OCI-LY1 (cell line): ENCODE data around the gene TTLL5.

Source experiments
- H2AFZ ChIP-seq: fragments of 200-600 bp; sonication (generic), shearing (Covaris generic); 2 replicates; pipeline ENCODE4 v1.6.0; 2014; ENCODE audit warnings: antibody characterized with exemption, mild to moderate bottlenecking, low read length
- H3F3A ChIP-seq: fragments of 200-600 bp; sonication (generic), shearing (Covaris generic); 2 replicates; pipeline ENCODE4 v1.6.0; 2014; ENCODE audit warnings: mild to moderate bottlenecking, antibody characterized with exemption, low read length, moderate library complexity; ENCODE audit not compliant: insufficient read depth
- H3K27ac ChIP-seq: fragments of 200-600 bp; sonication (generic); 2 replicates; pipeline ENCODE4 v1.5.1; 2014; ENCODE audit warnings: low read length, mixed run types, mild to moderate bottlenecking, low read depth; ENCODE audit not compliant: poor library complexity, severe bottlenecking
- H3K27me3 ChIP-seq: fragments of 200-600 bp; sonication (generic); 2 replicates; pipeline ENCODE4 v1.6.0; 2014; ENCODE audit warnings: antibody characterized with exemption, mild to moderate bottlenecking, low read length, moderate library complexity; ENCODE audit not compliant: insufficient read depth
- H3K36me3 ChIP-seq: fragments of 200-600 bp; sonication (generic); 2 replicates; pipeline ENCODE4 v1.6.1; 2014; ENCODE audit warnings: mild to moderate bottlenecking, antibody characterized with exemption, low read length, moderate library complexity, mixed read lengths; ENCODE audit not compliant: insufficient read depth
- H3K4me1 ChIP-seq: fragments of 200-600 bp; sonication (generic); 2 replicates; pipeline ENCODE4 v1.5.1; 2014; ENCODE audit warnings: mild to moderate bottlenecking, low read length, moderate library complexity; ENCODE audit not compliant: insufficient read depth, severe bottlenecking
- H3K4me2 ChIP-seq: fragments of 200-600 bp; sonication (generic), shearing (Covaris generic); 2 replicates; pipeline ENCODE4 v1.6.1; 2014; ENCODE audit warnings: low read length
- H3K4me3 ChIP-seq: fragments of 200-600 bp; sonication (generic); 2 replicates; pipeline ENCODE4 v1.5.1; 2014; ENCODE audit warnings: low read length, low read depth, mild to moderate bottlenecking, mixed read lengths; ENCODE audit not compliant: poor library complexity, severe bottlenecking
- H3K79me2 ChIP-seq: fragments of 200-600 bp; shearing (Covaris generic); 2 replicates; pipeline ENCODE4 v1.6.1; 2016; ENCODE audit warnings: mixed run types, low read length, mixed read lengths; ENCODE audit not compliant: insufficient read depth
- H3K9ac ChIP-seq: fragments of 200-600 bp; sonication (generic), shearing (Covaris generic); 2 replicates; pipeline ENCODE4 v1.6.1; 2014; ENCODE audit warnings: mild to moderate bottlenecking, low read length, mixed read lengths
- H3K9me2 ChIP-seq: fragments of 200-600 bp; sonication (generic), shearing (Covaris generic); 2 replicates; pipeline ENCODE4 v1.6.1; 2014; ENCODE audit warnings: low read depth, mild to moderate bottlenecking, low read length, mixed read lengths
- H3K9me3 ChIP-seq: fragments of 200-600 bp; shearing (Covaris generic); 2 replicates; pipeline ENCODE4 v1.6.1; 2014; ENCODE audit warnings: low read length, mixed read lengths
- H4K20me1 ChIP-seq: fragments of 200-600 bp; sonication (generic), shearing (Covaris generic); 2 replicates; pipeline ENCODE4 v1.6.0; 2016; ENCODE audit warnings: mild to moderate bottlenecking, low read length; ENCODE audit not compliant: insufficient read depth
- EZH2 ChIP-seq: fragments of 200-600 bp; sonication (generic), shearing (Covaris generic); IDR thresholded peaks from 2 replicates; pipeline ENCODE4 v1.8.0; 2017; ENCODE audit warnings: borderline replicate concordance, mixed run types, mild to moderate bottlenecking, antibody characterized with exemption, low read length, moderate library complexity, mixed read lengths
- TF ChIP-seq, protein P1 (sequence below): fragments of 200-600 bp; sonication (generic), shearing (Covaris generic); IDR thresholded peaks from 2 replicates; pipeline ENCODE4 v1.5.1; 2017; ENCODE audit warnings: mild to moderate bottlenecking, antibody characterized with exemption, low read length, moderate library complexity, mixed read lengths

TTLL5 gene

DNA sequence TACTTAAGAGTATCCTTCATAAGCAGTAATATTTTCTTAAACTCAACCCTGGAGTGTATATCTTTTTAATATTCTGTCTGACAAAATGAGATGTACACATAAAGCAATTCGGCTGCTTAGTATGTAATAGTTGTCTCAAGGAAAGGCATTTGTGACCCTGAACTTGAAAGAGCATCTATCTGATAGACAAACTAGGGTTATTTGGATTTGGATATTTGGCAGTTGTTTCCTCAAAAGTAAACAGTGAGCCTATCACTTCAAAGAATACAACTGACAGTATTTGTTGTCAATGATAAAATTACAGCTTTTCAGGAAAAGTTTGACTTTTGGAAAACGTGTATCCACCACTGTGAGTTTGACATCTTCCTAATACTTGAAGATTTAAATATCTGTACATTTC lies 197.3 kb downstream of the TTLL5 start:
- no peaks in the 10 kb centered on the region for H3K4me1 ChIP-seq
- no peak overlapping the region for H3K4me3 ChIP-seq
- H3K9me3 ChIP-seq: no peaks in the 10 kb centered on the region
- H3K4me2 ChIP-seq: no peak overlapping the region
- H3K27ac ChIP-seq: no peak overlapping the region
- no peaks in the 10 kb centered on the region for H3K9me2 ChIP-seq
- H4K20me1 ChIP-seq: no peaks in the 10 kb centered on the region
- no peak overlapping the region for H3K9ac ChIP-seq
- H3K36me3 ChIP-seq: no peaks in the 10 kb centered on the region
- H3K27me3 ChIP-seq: no peaks in the 10 kb centered on the region
- TF ChIP-seq, protein P1, sequence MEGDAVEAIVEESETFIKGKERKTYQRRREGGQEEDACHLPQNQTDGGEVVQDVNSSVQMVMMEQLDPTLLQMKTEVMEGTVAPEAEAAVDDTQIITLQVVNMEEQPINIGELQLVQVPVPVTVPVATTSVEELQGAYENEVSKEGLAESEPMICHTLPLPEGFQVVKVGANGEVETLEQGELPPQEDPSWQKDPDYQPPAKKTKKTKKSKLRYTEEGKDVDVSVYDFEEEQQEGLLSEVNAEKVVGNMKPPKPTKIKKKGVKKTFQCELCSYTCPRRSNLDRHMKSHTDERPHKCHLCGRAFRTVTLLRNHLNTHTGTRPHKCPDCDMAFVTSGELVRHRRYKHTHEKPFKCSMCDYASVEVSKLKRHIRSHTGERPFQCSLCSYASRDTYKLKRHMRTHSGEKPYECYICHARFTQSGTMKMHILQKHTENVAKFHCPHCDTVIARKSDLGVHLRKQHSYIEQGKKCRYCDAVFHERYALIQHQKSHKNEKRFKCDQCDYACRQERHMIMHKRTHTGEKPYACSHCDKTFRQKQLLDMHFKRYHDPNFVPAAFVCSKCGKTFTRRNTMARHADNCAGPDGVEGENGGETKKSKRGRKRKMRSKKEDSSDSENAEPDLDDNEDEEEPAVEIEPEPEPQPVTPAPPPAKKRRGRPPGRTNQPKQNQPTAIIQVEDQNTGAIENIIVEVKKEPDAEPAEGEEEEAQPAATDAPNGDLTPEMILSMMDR: no peak
- TF ChIP-seq EZH2: no peak
- H3K79me2 ChIP-seq: no peaks in the 10 kb centered on the region
- no peak overlapping the region for H2AFZ ChIP-seq
- H3F3A ChIP-seq: no peaks in the 10 kb centered on the region

DNA sequence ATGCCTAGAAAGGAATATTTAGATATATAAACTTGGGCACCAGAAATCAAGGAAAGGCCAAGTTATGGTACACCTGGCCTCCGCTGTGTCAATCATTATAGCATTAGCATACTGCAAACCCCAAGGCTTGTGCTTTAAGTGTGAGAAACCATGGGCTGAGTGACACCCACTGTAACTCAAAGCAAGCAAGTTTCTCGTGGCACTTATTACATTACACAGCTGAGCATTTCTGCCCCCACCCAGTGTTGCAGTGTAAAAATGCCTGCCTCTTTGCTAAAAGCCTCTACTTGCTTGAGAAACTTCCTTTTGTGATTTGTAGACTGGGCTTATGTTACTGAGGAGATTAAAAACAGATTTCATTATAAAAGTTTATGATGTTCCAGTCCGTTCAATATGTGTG lies 198.7 kb downstream of the TTLL5 start:
- Histone ChIP-seq H2AFZ (no peak overlapping the region), H3K27ac (no peak overlapping the region), H3K79me2 (no peaks in the 10 kb centered on the region), H3K4me2 (no peak overlapping the region), H3K9ac (no peak overlapping the region), H3K9me3 (no peaks in the 10 kb centered on the region), H3K9me2 (no peaks in the 10 kb centered on the region), H3K4me1 (no peaks in the 10 kb centered on the region), H4K20me1 (no peaks in the 10 kb centered on the region), H3K4me3 (no peak overlapping the region), H3K27me3 (no peaks in the 10 kb centered on the region), H3K36me3 (no peaks in the 10 kb centered on the region), H3F3A (no peaks in the 10 kb centered on the region)
- TF ChIP-seq EZH2: no peak

DNA sequence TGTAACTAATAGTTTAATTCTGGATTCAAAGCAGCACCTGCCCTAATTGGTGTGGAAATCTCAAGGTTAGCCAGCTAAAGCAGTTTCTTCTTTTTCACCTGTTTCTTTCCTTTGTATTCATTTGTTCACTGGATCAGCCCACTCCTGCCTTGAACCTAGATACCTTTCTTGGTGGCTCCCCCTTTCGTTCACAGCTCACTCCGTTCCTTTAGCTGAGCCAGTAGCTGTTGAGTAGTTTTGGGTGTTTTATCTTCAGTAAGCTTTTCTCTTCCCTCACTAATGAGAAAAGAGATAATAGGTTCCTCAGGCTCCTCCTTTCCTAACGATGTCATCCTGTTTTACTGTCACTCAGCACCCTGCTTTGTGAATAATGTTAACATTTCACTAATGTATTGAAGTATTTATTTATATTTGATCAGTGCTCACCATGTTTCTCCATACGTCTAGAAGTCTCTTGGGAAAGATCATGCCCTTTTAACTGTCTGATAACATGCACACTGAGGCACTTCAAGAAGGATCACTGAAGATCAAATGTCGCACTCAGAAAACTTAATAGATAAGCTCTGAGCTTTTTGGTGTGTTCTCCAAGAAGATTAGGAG lies 199.6 kb downstream of the TTLL5 start:
- H2AFZ ChIP-seq: no peak overlapping the region
- no peaks in the 10 kb centered on the region for H3K9me3 ChIP-seq
- no peak overlapping the region for H3K27ac ChIP-seq
- H3K4me2 ChIP-seq: no peak overlapping the region
- H3K27me3 ChIP-seq: no peaks in the 10 kb centered on the region
- H3F3A ChIP-seq: no peaks in the 10 kb centered on the region
- H4K20me1 ChIP-seq: no peaks in the 10 kb centered on the region
- H3K9me2 ChIP-seq: no peaks in the 10 kb centered on the region
- H3K4me3 ChIP-seq: no peak overlapping the region
- H3K9ac ChIP-seq: no peak overlapping the region
- TF ChIP-seq EZH2: no peak
- TF ChIP-seq, protein P1: no peak
- H3K4me1 ChIP-seq: no peaks in the 10 kb centered on the region
- H3K36me3 ChIP-seq: no peaks in the 10 kb centered on the region
- H3K79me2 ChIP-seq: no peaks in the 10 kb centered on the region

DNA sequence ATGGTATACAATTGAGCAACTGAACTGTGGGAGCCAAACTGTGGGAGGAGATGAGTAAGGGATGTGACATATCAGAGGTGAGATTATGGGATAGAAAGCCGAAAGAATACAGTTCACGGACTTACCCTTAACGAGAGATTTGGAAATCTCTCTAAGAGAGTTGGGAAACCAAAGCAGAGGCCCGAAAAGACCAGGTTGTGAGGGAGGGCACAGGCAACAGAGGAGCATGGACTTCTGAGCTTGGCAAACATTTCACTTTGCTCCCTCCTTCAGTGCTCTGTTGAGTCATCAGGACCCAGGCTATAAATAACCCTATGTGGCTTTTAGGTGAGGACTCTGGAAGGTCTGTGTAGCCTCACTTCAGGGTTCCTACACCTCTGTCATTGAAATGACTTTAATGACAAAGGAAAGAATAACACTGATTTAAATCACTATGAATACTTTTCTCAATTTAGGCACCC lies 200.1 kb downstream of the TTLL5 start:
- Histone ChIP-seq H3K4me2 (no peak overlapping the region), H3K9me2 (no peaks in the 10 kb centered on the region), H2AFZ (no peak overlapping the region), H3K9me3 (no peaks in the 10 kb centered on the region), H3K36me3 (no peaks in the 10 kb centered on the region), H3K79me2 (no peaks in the 10 kb centered on the region), H3F3A (no peaks in the 10 kb centered on the region), H3K27ac (no peak overlapping the region), H3K27me3 (no peaks in the 10 kb centered on the region), H4K20me1 (no peaks in the 10 kb centered on the region), H3K9ac (no peak overlapping the region), H3K4me3 (no peak overlapping the region), H3K4me1 (no peaks in the 10 kb centered on the region)
- TF ChIP-seq, protein P1: no peak
- TF ChIP-seq EZH2: no peak
